HCEC 1CT (cell line): ENCODE measurements around the gene ACSM2B.
"Not testable (repeated sequence)": the region's sequence is repeated elsewhere in the genome, so short reads cannot be mapped to it uniquely, and the experiment has no call there.

Source experiments
- DNase-seq: peaks from one replicate; pipeline ENCODE4 v3.0.0-alpha.2; 2017

The ACSM2B gene, protein sequence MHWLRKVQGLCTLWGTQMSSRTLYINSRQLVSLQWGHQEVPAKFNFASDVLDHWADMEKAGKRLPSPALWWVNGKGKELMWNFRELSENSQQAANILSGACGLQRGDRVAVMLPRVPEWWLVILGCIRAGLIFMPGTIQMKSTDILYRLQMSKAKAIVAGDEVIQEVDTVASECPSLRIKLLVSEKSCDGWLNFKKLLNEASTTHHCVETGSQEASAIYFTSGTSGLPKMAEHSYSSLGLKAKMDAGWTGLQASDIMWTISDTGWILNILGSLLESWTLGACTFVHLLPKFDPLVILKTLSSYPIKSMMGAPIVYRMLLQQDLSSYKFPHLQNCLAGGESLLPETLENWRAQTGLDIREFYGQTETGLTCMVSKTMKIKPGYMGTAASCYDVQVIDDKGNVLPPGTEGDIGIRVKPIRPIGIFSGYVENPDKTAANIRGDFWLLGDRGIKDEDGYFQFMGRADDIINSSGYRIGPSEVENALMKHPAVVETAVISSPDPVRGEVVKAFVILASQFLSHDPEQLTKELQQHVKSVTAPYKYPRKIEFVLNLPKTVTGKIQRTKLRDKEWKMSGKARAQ

DNA sequence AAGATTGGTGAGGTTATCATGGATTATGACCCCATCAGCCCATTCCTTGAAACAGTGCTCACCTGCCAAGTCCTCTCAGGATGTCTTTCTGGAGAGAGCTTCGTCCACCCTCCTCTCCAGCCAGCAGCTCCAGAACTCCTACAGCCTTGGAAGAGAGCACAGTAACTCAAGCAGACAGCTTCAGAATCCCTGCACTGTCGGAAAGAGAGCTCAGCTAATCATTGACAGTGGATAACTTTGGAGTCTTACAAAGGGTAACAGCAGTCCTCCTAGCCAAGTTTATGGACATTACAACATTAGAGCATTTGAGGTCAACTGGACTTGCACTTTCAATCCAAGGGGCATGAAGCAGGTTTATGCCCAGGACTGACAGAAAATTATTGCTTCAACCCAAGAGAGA is at the start of gene ACSM2B:
Gene ACSM2B (minus strand): TSS at position 223 of the 400 bp plus-strand sequence. CDS start 11,522 bp downstream, outside the sequence.
- DNase-seq = not testable (repeated sequence)

DNA sequence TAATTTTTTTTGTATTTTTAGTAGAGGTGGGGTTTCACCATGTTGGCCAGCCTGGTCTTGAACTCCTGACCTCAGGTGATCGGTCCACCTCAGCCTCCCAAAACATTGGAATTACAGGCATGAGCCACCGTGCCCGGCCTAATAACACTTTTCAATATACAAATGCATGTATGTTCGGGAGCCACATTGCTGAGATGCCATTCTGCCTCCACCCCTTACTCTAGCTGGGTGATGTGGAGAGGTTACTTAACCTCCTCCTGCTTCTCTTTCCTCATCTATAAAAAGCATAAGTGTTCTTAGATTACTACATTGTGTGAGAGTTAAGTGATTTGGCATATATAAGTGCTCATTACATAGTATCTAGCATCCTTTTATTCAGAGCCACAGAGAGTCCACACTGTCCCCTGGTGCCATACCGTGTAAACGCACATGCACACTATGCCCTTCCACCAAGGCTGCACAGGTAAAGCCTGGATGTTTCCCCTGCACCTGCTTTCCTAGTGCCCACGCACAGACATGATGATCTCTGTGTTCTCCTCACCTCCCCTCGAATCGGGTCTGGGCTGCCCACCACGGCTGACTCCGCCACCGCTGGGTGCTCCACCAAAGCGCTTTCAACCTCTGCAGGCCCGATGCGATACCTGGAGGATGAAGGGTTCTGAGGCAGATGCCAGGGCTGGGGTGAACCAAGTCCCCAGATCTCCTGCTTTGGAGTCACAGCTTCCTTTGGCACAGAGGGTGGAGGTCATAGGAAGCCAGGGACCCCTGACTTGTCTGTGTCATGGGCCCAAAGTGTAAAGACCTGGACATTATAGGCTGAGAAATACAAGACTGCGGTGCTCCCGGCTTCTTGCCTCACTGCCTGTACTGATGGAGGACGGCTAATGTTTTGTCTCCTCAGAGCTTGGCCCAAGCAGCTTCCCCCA is 49.0 kb upstream of the ACSM2B start:
- no peak for DNase-seq

DNA sequence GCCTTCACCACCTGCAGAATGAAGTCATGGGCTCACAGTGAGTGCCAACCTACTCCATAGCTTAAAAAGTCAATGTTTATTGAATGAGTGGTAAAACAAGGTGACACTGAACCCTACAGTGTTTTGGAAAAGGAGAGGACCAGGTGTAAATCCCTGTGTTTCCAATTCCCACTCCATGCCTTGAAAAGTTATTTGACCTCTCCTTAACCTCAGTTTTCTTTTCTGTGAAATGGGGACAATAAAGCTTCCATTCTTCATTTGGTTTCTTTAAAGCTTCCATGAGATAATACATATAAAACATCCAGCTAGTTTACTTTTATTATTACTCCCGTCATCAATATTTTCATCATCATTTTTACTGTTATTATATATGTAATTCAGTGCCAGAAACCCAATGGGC is 48.0 kb upstream of the ACSM2B start:
- no peak for DNase-seq

DNA sequence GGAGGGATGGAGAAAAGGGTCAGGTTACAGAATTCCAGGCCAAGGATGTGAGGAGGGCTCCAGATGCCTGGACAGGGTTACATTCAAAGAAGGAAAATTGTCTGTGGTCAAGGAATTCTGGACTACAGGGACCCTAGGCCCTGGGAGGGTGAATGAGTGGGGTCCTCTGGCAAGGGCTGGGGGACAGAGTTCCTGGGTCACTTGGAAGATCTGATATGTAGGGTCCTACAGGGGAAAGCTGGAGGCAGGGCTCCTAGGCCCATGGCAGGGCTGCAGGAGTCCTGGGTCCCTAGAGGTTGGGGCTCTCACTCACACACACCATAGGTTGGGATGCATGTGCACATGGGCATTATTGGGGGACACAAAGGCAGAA is 46.3 kb upstream of the ACSM2B start:
- no peak for DNase-seq

DNA sequence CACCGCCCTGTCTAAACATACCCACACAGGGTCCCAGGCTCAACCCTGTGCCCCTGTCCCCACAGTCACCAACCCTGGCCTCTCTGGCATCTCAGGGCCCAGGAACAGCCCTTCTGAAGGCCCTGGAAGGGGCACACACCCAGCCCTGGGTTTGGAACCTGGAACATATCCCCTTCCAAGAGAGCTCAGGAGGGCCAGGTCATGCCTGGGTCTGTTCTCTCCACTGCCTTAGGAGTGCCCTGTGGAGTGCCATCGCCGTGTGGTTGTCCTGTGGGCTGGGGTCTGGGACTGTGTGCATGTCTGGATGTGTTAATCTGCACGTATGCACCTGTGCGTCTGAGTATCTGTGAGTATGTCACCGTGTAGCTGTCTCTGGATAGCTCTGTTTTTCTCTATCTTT is 45.2 kb upstream of the ACSM2B start:
- no peak for DNase-seq

DNA sequence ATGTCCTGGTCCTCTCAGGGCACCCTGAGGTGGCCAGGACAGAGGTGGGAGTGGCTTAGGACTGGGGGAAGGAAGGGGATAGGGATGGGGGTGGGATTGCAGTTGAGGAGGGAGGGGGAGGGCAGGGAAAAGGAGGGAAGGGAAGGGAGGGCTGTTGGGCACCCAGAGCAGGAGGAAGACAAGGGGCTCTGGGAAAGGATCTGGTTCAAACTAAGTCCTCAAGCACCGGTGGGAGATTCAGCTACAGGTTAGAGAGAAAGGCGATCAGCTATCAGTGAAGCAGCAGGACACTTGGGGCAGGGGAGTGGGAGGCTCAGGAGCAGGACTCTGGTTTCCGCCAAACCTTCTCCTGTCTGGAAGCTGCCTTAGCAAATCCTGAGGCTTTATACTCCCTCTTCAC is 44.6 kb upstream of the ACSM2B start:
- no peak for DNase-seq

DNA sequence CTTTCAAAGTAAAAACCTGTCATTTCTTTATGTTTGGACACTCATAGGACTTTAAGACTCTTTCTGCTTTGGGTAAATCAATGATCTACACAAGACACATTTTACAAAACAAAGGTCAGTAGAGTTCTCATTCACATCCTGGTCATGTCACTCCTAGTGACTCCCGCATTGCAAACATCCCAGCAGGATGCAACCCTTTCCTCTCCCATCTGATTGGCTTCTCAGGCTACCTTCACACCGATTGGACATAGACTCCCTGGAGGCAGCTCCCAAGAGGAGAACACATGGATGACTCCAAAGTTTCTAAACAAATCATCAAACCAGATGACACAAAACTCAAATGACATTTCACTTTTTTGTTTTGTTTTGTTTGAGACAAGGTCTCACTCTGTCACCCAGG is 43.8 kb upstream of the ACSM2B start:
- no peak for DNase-seq

DNA sequence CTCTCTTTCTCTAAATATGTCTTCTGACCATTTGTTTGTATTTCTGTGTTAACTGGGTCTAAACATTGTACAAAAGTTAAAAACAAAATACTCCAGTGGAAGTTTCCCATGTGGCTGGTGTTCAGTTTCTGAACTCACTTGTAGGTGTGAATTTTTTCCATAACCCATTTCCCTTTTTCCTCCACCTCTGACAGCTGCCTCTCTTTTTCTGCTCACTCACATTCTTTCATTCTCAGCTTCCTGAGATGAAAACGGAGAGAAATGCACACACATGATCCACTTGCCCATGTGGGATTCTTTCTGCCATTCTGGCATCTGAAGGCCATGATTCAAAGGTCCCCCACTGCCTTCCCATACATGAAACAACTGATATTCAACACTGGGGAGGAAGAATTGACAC is 41.1 kb upstream of the ACSM2B start:
- no peak for DNase-seq

DNA sequence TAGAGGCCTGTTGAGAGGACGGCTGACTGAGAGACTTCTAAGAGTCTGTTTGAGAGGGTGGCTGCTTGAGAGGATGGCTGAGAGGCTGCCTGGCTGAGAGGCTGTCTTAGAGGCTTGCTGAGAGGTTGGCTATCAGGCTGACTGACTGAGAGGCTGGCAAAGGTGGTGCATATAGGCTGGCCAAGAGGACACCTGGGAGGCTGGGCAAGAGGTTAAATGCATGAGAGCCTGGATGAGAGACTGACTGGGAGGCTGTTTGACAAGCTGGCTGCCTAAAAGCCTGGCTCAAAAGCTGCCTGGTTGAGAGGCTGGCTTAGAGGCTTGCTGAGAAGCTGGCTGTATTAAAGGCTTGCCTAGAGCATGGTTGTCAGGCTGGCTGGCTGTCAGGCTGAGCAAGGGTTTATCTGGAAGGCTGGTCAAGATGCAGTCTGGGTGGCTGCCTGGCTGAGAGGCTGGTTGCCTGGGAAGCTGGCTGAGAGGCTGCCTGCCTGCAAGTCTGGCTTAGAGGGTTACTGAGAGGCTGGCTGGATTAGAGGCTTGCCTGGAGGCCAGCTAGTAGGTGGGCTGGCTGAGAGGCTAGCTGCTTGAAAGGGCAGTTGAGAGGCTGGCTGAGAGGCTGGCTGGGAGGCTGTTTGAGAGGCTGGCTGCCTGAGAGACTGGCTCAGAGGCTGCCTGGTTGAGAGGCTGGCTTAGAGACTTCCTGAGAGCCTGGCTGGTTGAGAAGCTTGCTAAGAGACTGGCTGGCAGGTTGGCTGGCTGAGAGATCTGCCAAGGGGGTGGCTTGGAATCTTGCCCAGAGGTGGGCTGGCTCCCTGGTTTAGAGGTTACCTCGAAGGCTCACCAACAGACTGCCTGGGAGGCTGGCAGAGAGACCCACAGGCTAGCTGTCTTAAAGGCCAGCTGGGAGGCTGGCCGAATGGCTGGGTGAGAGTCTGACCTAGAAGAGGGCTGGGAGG is 38.3 kb upstream of the ACSM2B start:
- no peak for DNase-seq

DNA sequence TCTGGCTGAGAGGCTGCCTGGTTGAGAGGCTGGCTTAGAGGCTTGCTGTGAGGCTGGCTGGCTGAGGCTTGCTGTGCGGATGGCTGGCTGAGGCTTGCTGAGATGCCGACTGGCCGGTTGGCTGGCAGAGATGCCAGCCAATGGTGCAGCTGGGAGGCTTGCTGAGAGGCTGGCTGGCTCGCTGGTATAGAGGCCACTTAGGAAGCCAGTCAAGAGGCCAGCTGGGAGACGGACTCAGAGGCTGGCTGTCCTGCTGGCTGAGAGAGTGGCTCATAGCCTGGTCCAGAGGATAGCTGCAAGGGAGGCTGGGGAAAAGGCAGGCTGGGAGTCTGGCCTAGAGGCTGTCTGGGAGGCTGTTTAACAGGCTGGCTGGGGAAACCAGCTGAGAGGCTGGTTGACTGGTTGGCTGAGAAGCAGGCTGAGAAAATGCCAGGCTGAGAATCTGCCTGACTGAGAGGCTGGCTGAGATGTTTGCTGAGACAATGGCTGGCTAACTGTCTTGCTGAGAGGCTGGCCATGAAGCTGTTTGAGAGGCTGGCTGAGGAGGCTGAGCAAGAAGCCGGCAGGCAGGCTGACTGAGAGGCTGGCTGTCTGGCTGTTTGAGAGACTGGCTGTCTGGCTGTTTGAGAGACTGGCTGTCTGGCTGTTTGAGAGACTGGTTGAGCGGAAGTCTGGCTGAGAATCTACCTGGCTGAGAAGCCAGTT is 37.5 kb upstream of the ACSM2B start:
- no peak for DNase-seq

DNA sequence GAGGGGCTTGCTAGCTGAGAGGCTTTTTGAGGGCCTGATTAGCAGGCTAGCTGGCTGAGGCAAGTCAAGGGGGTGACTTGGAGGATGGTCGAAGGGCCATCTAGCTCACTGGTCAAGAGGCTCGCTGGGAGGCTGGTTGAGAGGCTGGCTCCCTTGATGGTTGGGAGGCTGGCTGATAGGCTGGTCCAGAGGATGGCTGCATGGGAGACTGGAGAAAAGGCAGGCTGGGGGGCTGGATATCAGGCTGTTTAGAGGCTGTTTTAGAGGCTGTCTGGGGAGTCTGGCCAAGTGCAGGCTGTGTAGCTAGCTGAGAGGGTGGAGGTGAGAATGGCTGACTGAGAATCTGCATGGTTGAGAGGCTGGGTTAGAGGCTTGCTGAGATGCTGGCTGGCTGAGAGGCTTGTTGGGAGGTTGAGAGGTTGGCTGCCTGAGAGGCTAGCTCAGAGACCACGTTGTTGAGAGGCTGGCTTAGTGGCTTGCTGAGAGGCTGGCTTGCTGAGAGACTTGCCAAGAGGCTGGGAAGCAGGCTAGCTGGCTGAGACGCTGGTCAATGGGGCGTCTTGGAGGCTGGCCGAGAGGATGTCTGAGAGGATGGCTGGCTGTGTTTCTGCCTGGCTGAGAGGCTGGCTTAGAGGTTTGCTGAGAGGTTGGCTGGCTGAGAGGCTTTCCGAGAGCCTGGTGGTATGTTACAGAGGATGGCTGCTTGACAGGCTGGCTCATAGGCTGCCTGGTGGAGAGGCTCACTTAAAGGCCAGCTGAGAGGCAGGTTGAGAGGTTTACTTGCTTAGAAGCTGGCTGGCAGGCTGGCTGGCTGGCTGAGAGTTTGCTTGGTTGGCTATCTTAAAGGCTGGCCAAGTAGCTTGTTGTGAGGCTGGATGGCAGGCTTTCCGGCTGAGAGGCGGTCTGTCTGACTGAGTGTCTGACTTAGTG is 36.6 kb upstream of the ACSM2B start:
- no peak for DNase-seq

DNA sequence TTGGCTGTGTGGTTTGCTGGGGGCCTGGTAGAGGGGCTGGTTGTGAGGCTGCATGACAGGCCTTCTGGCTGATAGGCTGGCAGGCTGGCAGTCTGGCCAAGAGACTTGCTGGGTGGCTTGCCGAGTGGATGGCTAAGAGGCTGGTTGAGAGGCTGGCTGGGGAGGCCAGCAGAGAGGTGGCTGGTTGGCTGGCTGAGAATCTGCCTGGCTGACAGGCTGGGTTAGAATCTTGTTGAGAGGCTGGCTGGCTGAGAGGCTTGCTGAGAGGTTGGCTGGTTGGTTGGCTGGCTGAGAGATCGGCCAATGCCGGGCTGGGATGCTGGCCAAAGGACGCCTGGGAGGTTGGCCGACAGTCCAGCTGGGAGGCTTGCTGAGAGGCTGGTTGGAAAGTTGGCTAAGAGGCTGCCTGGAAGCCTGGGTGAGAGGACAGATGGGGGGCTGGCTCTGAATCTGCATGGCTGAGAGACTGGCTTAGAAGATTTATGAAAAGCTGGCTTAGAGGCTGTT is 35.9 kb upstream of the ACSM2B start:
- no peak for DNase-seq

DNA sequence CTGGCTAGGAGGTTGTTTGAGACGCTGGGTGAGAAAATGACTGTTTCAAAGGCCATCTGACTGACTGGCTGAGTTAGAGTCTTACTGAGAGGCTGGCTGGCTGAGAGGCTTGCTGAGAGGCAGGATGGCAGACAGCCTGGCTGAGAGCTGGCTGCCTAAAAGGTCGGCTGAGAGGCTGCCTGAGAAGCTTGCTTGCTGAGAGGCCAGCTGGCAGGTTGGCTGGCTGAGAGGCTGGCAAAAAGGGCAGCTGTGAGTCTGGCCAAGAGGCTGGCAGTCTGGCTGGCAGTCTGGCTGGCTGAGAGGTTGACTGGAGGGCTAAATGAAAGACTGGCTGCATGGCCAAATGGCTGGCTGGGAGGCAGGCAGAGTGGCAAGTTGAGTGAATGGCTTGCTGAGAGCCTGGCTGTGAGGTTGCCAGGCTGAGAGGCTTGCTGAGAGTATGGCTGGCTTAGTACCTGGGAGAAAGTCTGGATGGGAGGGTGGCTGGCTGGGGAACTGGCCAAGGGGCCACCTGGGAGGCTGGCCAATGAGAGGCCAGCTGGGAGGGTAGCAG is 35.3 kb upstream of the ACSM2B start:
- no peak for DNase-seq

DNA sequence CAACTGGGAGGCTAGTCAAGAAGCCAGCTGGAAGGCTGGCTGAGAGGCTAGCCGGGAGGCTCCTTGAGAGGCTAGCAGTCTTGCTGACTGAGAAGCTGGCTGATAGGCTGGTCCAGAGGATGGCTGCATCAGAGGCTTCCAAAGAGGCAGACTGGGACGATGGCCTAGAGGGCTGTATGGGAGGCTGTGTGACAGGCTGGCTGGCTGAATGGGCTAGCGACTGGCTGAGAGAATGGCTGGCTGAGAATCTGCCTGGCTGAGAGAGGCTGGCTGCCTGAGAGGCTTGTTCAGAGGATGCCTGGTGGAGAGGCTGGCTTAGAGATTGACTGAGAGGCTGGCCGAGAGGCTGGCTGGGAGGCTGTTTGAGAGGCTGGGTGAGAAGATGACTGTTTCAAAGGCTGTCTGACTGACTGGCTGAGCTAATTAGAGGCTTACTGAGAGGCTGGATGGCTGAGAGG is 34.8 kb upstream of the ACSM2B start:
- no peak for DNase-seq

DNA sequence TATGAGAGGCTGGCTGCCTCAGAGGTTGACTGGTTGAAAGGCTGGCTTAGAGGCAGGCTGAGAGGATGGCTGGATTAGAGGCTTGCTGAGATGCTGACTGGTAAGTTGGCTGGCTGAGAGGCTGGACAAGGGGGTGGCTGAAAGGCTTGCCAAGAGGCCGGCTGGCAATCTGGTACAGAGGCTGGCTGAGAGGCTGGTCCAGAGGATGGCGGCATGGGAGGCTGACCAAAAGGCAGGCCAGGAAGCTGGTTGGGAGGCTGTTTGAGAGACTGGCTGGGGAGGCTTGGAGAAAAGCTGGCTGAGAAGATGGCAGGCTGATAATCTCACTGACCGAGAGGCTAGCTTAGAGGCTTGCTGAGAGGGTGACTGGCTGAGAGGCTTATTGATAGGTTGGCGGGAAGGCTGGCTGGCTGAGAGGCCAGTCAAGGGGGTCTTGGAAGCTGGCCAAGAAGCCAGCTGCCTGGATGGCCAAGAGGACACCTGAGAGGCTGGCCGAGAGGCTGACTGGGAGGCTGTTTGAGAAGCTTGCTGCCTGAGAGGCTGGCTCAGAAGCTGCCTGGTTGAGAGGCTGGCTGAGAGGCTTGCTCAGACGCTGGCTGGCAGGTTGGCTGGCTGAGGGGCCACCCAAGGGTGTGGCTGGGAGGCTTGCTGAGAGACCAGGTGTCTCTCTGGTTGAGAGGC is 34.2 kb upstream of the ACSM2B start:
- no peak for DNase-seq

DNA sequence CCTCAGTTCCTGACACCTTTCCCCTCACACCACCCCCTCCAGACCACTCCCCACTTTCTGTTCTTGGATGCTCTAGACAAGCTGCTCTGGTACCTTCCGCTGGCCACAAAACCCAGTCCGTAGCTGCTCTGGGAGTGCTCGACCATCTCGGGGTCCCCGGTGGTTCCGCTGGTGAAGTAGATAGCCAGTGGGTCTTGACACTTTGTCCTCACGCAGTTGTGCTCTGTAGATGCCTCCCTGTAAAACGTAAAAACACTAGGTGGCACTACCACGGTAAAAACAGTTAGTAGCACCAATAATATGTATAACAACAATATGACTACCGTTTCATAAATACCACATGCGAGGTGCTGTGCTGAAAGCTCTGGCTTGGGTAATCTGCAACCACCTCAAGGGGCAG is 26.0 kb upstream of the ACSM2B start:
- DNase-seq = not testable (repeated sequence)

DNA sequence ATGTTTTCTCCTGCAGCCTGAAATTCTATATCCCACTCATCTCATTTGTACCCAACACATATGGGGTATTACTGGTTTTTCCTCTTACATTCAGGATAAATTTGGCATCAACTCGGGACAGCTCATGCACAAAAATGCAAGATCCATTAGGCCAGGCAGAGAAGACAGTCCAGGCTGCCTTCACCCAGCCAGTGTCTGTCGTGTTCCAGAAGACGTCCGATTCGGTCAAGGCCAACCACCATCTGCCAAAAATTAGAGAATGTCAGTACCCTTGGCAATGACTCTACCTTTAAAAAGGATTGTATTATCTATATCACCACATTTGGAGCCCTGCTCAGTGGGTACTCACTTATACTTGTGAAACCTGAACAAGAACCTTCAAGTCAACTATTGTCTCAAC is 23.3 kb upstream of the ACSM2B start:
- DNase-seq = not testable (repeated sequence)

DNA sequence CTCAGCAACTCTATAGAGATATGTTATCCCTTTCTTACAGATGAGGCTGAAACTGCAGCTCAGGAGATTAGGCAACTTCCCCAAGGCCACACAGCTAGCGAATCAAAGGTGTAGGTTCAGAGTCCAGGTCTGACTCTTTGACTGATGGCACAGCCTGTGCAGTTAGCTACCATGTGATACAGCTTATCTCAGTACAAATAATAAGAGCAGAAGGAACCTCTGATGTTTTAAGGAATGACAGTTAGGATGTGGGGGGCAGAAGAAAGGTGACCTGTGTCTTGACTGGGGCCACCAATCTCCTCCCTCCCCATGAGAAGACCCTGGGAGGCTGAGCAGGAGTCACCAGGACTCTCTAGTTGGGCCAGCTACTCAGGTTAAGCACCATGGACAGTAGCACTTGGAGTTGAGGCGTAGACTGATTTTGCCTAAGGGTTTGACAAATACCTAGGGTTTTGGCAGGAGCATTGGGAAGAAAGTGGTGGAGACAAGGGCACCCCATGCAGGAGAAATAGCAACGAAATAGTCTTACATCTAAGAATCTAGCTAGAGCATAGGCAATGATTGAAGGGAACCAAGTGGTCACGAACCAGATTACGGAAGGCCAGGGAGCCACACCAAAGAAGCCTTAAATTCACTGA is 22.8 kb upstream of the ACSM2B start:
- no peak for DNase-seq

DNA sequence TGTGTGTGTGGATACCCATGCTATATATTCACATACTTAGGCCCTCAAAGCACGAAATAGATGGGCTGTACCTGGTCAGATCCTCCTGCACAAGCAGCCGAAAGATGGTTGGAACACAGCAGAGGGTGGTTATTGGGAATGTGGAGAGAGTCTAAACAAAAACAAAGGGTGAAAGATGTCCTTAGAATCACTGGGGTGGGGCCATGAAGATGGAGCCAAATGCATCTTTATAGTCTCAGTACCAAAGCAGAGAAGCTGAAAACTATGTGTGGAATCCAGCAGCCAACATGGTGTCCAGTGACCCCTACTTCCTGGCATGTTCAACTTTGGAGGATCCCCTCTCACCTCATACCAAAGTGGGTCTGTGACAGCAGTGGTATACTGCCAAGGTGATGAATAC is 19.5 kb upstream of the ACSM2B start:
- DNase-seq = not testable (repeated sequence)
